DMS 273 (cell line): Measurements from ENCODE around the gene BANF1.
"Not testable (repeated sequence)": the region's sequence is repeated elsewhere in the genome, so short reads cannot be mapped to it uniquely, and the experiment has no call there.

Experiments used
- DNase-seq: peaks from one replicate; lab custom pipeline; 2025; ENCODE audit not compliant: unreplicated experiment; lab: John Stamatoyannopoulos, UW

The BANF1 gene

DNA sequence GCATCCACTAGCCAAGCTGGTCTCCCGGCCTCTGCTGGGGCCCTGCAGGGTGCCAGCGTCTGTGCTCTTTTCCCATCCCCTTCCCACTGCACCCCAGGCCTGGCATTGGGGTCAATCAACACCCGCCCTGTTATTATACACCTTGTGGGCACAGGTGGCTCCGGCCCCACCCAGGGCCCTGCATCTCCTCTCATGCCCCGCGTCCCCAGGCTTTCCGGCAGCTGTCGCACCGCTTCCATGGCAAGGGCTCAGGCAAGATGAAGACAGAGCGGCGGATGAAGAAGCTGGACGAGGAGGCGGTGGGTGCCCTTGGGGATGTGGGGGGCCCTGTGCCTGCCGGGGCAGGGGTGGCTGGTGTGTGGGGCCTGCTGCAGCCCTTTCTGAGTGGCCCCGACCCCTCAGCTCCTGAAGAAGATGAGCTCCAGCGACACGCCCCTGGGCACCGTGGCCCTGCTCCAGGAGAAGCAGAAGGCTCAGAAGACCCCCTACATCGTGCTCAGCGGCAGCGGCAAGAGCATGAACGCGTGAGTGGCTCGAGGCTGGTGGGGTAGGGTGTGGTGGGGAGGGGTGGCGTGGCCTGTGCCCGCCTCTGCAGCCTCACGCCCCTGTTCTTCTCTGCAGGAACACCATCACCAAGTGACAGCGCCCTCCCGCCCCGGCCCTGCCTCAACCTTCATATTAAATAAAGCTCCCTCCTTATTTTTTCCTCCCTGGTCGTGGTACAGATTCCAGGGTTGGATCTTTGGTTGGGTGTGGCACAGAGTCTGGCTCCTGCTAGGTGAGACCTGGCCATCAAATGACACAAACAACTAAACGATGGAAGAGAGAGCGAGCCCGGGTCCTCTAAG is 23.7 kb upstream of the BANF1 start:
- DNase-seq, result no peak

DNA sequence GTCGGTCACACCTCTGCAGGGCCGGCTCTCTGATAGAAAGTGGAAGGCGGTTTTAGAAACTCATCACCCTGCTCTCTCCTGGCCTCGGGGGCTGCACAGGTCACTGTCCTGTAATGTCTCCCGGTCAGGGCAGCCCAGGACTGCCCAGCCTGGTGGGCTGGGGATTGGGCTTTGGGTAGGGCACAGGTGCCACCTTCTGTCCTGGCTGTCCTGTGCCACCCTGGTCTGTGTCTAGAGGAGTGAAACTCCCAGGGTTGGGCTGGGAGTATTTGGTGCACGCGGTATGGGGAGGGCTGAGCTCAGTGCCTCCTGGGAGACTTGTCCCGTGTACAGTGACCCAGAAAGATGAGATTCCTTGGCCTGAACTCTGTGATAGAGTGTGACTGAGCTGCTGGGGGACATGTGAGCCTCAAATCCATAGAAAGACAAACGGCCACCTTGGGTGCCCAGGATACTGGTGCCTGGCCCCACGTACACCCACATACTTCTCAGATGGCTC is 23.0 kb upstream of the BANF1 start:
- DNase-seq, result no peak

DNA sequence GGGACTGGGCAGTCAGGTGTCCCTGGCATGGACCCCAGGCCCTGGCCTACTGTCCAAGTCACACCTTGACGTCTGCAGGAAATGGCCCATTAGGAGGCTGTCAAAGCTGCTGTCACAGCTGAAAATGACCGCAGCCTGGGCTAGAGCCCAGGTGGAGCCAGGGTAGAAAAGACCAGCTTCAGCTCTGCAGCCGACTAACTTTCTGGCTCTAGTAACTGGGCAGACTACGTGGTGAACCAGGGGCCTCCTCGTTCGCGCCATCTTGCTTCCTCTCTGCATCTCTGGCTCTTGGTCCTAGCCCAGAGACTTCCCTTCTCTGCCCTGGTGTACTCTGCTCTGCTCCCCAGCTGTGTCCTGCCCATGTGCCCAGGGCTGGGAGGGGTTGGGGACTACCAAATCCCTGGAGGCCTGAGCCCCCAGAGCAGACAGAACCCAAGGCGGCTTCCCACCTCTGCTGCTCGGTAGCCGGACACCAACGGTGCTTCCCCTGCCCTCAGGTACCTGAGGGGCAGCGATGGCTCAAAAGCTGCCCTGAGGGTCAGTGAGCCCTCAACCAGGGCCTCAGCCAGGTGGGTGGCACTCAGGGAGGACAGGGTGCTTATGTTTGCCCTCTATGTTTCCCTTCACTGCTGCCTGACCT is 21.1 kb upstream of the BANF1 start:
- no peak for DNase-seq

DNA sequence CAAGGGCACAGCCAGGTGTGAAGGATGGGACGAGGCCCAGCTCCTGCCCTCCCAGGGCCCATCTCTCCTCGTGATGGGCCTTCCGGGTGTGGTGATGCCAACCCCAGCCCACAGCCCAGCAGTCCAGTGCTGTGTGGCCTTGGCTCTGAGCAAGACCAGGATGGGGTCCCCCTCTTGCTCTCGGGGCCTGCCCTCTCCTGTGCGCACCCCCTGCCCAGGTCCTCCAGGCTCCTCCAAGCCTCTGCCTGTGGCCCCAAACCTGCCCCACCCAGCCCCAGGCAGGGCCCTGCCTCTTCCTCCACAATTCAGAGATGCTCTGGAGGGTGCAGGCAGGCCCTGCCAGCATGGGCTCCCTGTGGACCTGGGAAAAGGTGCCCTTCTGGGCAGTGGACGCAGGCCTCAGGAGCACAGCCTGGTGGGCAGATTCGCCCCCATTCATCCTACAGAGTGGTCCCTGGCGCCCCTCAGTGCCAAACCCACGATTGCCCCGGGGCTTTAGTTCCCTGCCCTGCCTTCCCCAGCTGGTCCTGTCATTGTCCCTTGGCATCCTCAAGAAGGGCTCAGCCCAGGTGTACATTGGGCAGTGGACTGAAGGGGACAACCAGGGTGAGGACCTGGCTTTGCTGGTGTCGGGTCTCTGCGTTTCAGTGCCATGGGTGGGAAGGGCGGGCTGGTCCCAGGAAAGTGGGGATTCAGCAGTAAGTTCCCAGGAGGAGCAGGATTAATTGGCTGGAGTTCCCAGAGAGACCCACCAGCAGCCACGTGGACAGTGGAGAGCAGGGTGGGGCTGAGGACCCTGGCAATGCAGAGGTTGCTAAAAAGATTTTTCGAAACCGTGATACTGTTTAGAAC is 20.1 kb upstream of the BANF1 start:
- no peak for DNase-seq

DNA sequence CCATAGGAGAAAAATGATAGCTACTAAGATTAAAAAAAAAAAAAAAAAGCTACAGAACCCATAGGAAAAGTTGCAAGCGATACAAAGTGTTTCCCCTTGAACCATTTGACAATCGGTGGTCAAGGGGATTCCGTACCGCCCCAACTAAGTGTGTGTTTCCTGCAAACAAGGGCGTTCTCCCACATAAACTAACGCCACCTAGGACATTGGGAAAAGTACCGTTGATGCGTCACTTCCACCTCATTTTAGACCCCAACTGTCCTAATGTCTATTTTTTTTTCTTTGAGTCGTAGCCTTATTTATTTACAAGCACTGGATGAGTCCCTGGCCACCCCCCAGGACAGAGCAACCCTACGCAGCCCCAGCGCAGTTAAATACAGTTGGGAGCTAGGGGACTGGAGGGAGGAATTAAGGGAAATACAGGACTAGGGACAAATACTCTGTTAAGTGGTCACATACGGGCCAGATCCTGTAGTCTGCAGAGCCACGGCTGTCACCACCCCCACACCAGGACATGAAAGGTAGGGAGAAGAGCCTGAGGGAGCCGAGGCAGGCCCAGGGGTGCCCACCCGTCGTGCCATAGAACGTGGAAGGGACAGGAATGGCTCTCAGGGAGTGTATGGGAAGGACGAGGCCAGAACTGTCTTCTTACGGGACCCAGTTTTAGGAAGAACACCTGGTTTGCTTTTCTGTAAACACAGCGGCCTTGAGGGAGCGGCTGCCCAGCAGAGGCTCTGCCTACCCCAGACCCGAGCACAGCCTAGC is 19.3 kb upstream of the BANF1 start:
- no peak for DNase-seq

DNA sequence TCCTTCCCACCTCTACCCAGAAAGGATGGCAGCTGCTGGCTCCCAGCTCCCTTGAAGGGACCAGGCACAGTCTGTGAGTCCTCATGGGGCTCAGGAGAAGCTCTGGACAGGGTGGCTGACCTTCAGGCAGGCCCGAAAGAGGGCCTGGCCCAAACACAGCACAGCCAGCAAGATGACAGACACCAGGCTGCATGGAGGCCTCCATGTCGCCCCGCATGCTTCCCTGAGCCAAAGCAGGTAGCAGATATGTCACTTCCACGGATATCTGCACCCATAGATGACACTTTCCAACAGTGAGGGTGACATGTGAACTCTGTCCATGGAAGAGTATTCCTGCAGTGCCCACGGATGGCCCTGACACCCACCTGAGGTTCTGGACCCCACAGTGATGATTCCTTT is 18.7 kb upstream of the BANF1 start:
- DNase-seq, result no peak

DNA sequence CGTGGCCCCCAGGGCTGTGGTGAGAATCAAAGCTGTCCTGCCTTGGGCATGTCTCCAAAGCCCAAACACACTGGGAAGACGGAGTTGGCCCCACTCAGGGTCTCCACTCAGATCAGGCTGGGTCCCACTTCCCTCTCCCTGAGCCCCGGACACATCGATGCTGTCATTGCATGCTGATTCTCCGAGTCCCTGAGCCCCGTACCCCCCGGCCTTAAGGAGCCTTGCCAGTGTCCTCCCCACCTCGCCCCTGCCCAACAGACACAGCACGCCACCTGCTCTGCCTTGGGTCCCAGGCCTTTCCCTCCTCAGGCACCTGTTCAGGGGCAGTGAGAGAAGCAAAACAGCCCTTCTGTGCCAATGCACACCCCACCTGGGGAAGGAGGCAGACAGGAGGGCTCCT is 15.0 kb upstream of the BANF1 start:
- no peak for DNase-seq

DNA sequence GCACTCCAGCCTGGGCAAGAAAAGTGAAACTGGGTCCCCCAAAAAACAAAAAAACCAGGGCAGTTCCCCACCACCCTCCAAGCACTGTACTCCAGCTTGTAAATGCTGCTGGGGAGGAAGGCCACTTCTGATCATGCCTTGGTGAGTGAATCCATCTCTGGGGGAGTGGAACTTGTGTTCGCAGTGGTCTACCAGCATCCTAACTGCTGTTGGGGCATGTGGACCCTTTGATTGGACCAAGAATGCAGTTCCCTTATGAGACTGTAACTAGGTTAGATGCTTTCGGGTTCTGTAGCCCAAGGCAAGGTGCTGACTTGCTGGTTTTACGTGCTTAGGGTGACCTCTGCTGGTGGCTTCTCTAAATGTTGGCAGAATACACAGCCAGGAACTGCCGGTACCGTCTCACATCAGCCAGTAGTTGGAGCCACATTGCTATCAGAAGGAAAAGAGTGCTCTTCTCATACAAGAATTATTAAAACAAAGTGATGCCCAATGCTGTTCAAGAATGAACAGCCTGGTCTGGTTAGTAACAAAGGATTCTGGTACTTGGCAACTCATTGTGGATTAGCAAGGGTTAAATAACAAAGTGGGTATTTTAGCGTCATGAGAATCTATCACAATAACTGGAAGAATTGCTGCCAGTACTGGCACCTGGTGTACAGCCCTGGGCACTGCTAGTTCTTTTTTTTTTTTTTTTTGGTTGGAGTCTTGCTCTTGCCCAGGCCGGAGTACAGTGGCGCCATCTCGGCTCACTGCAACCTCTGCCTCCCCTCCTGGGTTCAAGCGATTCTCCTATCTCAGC is 13.3 kb upstream of the BANF1 start:
- peak; percentile 93 for DNase-seq

DNA sequence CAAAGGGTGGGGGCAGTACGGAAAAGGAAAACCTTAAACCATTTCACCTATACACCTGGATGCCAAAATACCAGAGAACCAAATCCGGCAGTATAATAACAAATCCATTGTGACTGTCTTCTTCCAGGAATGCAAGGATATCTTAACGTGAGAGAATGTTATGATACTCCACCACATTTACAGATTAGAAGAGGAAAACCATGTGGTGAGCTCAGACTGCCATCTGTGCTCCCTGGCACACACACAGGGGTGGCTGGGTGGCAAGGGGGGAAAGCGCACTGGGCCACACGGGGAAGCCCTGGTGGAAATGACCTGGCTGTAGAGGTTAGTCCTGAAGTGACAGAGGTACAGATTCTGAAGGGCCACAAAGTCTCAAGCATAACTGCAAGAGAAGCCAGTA is 10.2 kb upstream of the BANF1 start:
- peak; percentile 68 for DNase-seq

DNA sequence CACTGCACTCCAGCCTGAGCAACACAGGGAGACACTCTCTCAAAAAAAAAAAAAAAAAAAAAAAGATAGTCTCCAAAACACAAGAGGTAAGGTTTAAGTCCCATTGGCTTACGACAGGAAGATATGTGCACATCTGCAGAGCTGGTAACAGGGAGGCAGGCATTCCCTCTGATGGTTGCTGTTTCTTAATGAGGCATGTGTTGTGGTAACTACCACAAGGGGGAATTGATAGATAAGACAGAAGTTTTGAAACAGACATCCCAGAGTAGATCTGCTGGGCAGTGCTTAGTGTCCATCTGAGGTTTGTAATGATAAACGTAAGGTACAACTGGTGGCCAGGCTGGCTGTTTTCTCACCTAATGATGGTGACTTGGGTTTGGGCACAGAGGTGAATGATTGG is 5.0 kb upstream of the BANF1 start:
- DNase-seq, result no peak

DNA sequence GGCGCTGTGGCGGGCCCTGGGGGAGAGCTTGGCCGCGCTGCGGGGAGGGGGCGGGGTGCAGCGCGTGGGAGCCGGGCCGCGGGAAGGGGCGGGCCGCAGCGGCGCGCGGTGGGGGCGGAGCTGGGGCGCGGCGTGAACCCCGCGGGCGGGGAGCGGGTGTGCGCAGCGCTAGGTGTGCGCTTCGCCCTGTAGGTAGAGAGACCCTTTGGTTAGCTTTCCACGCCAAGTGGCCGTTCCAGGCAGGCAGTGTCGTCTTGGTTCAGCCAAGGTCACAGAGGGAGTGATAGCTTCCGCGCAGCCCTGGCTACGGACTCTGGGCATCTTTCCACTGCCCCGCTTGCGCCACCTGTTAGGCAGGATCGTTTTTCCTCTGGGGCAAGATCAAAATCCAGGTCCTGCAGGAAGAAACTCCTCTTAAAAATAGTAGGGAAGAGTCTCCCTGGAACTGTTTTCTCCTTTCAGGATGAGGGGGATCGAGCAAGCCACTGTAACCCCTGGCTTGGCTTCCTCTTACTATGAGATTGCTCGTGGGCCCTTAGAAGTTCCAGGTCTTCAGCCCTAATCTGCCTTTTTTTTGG is 434 bp downstream of the BANF1 start:
- DNase-seq, result peak; percentile 74

DNA sequence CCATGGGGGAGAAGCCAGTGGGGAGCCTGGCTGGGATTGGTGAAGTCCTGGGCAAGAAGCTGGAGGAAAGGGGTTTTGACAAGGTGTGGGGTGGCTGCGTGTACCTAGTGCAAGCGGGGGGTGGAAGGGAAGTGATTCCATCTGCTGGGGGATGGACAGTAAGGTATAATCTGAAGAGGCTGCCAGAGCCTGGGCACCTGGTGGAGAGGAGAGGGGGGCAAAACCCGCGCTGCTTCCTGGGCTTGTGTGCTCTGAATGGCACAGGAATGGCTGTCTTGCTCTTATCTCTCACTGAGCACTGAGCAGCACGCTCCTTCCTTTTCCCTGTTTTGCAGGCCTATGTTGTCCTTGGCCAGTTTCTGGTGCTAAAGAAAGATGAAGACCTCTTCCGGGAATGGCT is 988 bp downstream of the BANF1 start:
- DNase-seq, result no peak

DNA sequence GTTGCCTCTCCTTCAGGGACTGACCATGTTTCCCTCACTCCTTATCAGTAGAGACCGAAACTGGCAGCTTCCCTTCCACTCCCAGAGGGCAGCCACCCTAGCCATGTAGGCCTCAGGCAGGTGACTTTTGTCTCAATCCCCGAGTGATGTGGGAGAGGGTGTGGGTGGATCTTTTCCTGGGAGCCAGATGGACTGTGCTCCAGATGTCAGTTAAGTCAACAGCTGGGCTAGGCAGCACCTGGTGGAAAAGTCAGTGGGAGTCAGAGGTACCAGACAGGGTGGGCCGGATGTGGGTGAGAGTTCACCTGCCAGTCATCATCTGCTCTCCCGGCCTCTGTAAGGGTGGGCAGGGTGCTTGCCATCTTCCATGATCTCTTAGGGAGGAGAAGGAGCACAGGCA is 1.9 kb downstream of the BANF1 start:
- DNase-seq, result no peak

DNA sequence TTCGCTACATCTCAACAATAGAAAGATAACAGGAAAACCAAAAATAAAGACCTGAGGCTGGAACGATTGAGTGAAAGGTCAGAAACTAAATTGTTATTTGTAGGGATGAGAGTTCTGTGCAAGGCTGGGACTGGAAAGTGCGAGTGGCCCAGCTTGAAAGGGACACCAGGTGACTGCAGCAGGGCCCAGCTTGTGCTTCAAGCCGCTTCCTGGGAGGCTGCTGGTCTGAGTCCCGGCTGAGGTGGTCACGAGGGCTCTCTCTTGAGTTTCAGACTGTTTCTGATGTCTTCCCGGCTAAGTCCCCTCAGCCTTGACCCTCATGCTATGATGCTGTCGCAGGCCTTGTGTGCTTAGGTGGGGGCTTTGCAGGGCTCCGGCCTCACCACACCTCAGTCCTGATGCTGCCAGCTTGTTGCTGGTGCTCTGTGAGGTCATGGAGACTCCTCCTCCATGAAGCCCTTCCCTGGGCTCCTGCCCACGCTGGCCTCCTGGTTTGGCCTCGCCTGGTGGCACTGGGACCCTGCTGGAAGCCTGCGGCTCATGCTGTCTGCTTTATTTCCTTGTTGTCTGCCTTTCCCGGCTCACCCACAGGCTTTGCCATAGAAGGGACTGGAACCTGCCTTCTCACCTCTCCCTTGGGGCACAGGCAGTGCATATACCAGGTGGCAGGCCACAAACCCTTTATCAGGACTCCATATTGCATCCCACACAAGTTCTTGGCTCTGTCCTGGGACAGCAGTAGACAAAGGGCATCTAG is 4.0 kb downstream of the BANF1 start:
- DNase-seq, result no peak

DNA sequence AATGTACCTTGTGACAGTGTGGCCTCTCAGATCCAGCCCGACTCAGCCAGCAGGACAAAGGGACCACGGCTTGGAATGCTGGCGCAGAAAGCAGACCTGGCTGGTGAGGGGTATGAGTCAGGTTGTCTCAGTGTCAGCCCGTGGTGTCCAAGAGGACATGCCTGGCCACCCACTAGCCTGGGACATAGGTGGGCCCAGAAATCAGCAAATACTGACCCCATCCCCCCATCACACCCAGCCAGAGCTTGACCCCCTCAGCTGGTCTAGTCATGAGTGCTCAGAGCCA is 4.5 kb downstream of the BANF1 start:
- DNase-seq, result no peak

DNA sequence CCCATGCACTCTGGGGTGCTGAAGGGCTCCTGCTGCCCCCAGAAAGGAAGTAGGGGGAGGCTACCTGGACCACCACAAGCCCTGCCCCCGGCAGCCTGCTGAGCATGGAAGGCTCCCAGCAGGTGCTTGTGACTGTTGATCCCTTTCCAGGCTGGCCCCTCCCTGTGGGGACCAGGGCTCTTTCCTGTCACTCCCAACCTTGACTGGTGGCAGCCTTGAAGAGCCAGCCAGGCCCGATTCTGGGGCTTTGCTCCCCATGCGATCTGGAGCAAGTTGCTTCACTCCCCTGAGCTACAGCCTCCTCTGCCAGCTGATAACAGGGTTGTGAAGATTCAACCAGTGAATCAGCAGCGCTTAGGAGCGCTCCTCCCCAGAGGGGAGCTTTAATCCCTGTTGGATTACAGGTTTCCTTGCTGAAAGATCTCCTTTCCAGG is 4.9 kb downstream of the BANF1 start:
- DNase-seq, result no peak

DNA sequence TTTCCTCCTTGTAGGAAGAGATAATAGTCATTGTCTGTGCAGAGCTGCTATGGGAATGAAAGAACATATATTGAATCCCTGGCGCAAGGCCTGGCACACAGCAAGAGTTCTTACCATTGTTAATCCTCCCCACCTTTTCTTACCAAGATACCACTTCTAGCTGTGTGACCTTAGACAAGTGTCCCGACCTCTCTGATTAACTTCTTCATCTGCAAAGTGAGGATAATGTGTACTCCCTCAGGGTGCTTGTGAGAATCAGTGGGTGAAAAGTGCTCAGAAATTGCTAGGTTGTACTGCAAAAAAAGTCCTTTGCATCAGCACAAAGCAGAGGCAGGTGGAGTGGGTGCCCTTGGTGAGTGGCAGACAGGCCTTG is 5.8 kb downstream of the BANF1 start:
- no peak for DNase-seq

DNA sequence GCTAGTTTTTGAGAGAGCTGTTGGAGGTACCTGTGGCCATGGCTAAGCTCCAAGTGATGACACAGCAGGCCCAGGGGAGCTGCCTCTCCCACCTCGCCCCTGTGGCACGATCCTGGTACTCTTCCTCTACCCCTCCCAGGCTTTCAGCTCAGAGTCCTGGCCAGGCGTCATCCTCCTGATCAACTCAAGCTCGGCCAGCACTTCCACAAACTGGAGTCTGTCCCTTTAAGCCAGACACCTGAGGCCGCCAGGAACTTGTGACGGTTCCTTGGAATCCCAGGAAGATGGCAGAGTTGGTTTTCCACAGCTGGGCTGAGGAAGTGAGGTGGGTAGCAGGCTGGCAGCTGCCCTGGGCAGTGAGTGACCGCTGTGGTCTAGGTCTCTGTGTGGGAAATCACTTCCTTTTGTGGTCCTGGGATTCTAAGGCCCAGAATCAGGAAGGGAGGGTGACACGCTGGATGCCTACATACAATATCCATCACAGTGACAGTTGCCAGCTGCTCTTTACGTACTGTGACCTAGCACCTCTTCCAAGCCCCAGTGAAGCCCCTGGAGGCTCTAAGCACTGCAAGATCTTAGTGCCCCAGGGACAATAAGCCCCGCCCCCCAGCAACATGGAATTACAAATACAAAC is 6.3 kb downstream of the BANF1 start:
- DNase-seq, result no peak

DNA sequence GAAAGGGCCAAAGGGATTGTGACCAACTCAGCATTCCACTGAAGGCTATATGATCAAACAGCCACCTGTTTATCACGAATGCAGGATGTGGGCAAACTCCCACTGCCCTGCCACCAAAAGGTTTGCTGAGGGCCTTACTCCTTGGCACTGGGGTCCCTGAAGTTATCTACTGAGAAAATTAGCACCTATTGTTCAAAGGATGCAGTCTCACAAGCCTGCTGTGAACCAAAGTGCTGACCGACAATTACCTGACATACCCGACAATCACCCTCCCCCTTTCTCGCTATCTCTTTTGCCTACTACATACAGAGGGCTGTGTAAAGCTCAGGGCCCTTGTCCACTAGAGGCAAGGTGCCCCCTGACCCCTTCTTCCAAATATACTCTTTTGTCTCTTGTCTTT is 7.7 kb downstream of the BANF1 start:
- not testable (repeated sequence) for DNase-seq
